CD4-positive, alpha-beta T cell treated with Interleukin-15 for 1 hour (primary cell): Measurements from ENCODE around the gene ARAP1.
A peak's percentile ranks its signal among the peaks of the same experiment; 100 is the strongest.

Experiments
- DNase-seq: peaks from one replicate; pipeline ENCODE4 v3.0.0-alpha.2; 2020

ARAP1 gene

GRCh38 chr11:72741849-72742512, 10.2 kb downstream of the ARAP1 start:
- DNase-seq, result no peak

DNA sequence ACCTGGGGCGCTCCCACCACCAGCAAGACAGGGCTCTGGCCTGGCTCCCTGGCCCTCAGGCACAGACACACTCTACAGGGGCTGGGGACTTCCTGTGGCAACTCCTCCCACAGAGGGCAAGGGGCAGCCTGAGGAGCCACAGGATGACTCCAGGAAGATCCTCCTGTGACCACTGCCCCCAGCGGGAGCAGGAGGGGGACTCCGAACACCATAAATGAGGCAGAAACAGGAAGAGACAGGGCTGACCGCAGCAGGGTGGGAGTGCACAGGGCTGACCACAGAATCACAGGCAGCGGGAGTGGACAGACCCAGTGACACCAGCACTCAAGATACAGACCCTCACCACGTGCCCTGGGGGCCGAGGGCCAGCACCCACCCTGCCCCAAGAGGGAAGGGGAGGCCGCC, 10.8 kb downstream of the ARAP1 start:
- DNase-seq, result peak; percentile 70

DNA sequence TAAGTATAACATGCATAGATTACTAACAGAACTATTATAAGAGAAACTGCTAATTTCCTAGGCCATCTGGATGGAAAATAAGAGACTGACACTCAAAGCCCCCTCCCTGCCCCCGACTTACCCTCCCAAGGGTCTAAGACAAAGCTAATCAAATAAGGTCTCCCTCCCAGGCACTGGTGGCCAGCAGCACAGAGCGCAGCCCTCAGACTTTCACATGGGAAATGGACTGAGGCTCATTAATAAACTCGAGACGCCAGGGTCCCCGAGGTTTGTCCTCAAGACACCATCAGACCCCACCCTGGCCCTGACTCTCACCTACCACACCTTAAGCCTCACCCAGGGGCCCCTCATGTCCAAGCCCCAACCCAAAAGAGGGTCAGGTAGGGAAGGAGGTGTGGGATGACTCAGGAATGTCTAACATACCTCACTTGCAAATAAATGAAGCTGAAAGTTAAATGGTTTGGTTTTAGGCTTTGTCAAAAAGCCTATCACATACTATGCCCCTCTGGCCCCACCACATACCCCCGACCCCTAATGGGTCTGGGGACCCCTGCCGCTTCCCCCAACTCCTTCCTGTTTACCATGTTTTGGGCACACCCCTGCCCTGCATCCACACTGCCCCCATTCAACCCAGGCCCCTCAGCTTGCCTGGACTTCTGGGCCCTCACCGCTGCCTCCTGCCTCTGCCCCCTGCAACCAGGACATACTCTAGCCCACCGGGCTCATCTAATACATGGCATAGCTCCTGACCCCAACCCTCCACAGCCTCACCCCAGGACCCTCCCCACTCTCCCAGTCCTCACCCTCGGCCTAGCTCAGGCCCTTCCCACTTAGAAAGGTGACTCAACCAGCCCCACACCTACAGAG, 11.4 kb downstream of the ARAP1 start:
- no peak for DNase-seq

DNA sequence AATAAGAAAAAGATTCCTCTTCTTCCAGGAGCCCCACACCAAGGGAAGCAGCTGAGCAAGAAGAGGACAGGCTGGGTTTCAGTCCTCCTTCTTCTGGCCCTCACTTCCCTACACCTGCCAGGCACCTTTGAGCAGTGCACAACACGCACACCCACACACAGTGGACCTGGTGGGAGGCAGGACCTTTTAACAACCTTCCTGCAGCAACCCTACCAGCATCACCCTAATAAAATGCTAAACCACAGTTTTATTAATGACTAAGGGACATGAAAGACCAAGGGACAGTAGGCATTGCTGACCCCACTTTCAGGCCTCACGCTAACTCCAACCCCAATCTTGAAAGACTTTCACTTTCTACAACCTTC, 12.2 kb downstream of the ARAP1 start:
- DNase-seq, result no peak

DNA sequence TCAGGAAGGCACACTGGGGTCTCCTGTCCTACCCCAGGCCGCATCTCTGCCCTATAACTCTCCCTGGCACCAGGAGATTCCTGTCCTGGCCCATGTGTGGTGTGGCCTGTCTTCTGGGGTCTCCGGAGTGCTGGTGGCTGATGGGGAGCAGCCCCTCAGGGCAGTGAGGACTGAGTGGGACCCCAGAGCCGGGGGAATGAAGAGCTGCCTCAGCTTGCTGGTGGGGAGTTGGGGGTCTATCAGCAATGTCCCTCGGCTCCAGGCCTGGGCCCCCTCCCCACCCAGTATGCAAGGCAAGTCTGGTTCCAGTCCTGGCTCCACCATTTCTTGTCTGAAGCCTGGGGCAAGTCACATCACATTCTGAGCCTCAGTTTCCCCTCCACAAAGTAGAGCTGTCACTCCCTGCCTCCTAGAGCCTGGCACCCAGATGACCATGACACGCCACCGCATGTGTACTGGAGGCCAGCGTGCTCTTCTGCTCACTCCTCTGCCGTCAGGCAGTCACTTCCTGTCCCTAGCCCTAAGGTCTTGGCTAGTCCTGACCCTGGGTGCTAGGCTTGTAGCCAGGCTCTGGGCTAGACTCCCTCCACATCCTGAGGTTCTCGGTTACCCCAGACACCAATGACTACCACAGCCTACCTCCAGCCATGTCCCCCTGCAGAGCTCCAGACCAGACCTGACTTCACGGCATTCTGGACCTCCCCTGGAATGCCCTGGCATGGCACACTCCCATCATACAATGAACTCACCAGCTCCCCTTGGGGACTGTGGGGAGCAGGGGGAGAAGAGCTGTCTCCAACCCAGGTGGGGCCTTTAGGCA, 12.8 kb downstream of the ARAP1 start:
- DNase-seq, result no peak

DNA sequence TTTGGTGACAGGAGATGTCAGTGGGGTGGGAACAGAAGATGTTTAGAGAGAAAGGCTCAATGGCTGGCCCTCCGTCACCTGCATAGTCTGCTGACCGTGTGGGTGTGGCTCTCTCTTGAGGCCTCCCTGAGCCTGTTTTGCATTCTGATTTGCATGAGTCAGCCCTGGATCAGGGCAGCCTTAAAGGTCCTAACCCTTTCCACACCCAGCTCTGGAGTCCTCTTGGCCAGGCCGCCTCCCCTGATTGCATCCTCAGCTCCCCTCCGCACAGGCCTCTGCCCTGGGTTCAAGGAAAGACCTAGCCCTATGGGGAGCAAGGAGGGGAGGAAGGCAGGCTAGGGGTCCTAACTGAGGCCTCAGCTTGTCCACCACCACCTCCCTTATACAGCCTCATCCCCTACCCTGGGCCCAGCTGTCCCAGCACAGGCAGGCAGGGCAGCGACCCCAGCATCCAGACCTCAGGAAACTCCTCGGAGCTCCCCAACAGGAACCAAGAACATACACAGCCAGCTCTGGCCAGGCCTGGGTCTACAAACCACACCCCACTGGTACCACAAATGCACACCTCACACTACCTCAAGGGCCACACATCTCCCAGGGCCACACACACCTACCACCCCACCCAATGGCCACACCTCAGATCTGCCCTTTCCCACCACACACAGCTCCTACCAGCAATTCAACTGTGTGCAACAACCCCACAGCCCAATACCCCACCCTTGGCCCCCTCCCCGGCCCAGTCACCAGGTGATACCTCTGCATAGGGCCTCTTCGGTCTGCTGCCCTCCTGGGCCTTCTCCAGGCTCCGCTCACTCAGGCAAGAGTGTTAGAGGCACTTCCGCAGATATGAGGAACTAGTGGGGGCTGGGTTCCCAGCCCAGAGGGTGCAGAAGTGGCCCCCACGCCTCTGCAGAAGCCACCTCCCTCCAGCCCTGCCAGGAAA, 13.7 kb downstream of the ARAP1 start:
- peak; percentile 83 for DNase-seq

DNA sequence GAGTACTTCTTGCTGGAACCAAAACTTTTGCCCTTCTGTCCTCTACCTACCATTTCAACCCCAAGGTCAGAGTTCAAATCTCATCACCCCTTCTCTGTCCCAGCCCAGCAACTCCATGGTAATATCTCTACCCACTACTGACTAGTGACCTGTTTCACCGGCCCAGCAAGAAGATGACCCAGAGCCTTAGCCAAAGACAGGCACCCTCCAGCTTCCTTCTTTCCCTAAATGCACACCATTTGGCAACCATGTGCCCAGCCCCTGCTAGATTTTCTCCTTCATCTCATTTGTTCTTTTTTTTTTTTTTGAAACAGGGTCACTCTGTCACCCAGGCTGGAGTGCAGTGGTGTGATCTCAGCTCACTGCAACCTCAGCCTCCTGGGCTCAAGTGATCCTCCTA, 14.9 kb downstream of the ARAP1 start:
- DNase-seq, result no peak

DNA sequence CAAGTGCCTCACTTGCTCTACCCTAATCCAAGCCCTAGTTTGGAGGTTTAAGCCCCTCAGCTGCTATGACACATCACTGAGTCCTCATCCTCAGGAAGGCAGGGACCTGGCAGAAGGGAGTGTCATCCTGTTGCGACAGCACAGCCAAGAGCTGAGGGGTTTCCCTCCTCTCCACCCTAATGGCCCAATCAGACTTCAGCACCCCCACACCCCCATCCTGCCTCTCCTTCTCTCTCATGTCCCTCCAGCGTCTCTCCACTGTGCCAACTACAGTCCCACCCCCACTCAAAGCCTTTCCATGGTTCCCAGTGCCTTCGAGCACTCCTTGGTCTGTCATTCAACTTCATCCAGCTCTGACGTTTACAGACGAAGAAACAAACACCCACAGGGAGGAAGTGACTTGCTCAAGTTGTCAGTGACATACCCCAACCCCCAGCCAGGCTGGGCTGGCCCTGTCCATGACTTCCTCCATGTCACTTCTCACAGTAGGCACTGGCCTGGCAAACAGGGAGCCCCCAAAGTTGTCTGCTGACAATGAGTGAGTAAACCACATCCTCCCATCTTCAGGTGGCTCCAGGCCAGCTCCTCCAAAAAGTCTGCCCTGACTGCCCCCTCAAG, 15.6 kb downstream of the ARAP1 start:
- DNase-seq, result peak; percentile 90

DNA sequence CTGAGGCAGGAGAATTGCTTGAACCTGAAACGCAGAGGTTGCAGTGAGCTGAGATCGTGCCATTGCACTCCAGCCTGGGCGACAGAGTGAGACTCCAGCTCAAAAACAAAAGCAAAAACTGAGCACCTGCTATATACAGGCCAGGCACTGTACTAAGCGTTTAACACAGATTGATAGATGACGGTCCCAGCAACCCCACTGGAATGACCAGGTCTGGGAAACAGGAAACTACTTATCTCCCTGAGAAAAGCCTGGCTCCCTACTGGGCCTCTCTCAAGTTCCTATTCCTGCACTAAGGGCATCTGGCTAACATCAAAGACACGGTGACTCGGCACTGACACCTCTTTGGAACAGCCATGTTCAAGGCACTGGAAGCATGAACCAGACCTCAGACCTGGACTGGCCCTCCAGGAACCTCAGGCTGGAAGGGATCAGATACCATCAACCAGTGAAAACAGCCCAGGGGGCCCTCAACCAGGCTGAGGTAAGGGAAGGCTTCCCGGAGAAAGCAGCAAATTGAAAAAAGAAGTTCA, 16.6 kb downstream of the ARAP1 start:
- no peak for DNase-seq

DNA sequence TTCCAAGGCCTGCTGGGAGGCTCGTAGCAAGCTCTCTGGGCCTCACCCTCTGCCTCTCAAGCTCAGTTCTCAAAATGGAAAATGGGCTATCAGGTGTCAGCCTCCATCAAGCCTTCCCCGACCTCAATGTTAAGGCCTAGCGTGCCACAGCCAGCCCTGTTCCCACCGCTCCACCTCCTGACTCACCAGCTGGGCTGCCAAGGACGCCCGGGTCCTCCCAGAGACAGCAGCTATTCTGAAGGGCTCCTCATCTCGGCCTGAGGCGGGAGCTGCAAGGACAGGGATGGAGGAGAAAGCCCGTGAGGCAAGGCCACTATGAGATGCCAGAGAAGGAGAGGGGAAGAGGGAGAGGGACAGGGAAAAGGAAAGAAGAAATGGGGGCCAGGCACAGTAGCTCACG, 19.9 kb downstream of the ARAP1 start:
- DNase-seq, result no peak

DNA sequence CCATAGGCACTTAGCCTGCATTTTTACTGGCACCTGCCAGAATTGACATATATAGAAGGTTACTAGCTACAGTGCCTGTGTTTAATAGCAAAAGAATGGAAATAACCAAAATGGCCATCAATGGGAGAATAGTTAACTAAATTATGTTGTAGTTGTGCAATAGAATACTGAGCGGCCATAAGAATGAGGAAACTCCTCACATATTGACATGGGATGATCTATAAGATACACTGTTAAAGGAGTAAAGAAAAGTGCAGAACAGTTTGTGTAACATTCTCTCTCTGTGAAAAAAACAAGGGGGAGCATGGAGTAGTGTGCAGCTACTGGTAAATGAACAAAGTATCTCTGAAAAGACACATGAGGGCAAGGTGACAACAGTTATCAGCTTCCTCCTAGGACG, 21.5 kb downstream of the ARAP1 start:
- no peak for DNase-seq

GRCh38 chr11:72730243-72730642, 22.0 kb downstream of the ARAP1 start:
- no peak for DNase-seq

- DNase-seq, result no peak
These were observed 24.7 kb downstream of the ARAP1 start for GRCh38 chr11:72727521-72727920.

GRCh38 chr11:72726266-72727220, 25.7 kb downstream of the ARAP1 start:
- no peak for DNase-seq

GRCh38 chr11:72725724-72726028, 26.5 kb downstream of the ARAP1 start:
- DNase-seq, result no peak

DNA sequence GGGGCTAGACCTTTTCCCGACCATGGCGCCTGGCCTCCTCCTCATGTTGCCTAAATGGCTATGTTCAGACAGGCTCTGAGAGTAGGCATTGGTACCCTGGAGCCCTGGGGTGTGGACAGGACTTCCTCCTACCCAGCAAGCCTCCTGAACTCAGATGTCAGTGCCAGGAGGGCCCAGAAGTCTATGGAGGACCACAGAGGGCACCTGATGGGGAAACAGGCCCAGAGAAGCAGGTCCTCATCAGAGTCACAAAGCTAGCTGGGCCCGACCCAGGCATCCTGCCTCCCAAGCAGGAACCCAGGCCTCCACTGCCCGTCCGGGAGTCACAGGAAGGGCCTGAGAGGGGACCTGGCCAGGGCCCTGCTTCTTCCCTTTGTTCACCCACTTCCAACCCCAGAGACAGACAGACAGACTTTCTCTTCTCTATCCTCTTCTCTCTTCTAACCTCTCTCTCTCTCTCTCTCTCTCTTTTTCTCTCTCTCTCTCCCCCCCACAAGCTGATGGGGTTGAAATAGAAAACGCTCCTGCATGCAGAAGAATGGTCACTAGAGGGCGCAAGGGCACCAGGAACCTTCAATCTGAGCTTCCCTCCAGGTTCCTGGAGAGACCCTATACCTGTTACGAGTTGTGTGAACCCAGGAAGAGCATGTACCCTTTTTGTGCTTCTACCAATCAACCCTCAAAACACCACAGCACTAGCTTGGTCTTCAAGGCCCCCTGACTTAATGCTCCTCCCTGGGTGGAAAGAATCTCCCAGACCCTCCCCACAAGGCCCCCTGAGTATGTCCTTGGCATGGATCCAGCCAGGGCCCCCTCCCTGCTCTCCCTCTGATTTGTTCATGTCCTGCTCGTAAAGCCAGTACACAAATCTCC, 27.1 kb downstream of the ARAP1 start:
- DNase-seq, result peak; percentile 85

DNA sequence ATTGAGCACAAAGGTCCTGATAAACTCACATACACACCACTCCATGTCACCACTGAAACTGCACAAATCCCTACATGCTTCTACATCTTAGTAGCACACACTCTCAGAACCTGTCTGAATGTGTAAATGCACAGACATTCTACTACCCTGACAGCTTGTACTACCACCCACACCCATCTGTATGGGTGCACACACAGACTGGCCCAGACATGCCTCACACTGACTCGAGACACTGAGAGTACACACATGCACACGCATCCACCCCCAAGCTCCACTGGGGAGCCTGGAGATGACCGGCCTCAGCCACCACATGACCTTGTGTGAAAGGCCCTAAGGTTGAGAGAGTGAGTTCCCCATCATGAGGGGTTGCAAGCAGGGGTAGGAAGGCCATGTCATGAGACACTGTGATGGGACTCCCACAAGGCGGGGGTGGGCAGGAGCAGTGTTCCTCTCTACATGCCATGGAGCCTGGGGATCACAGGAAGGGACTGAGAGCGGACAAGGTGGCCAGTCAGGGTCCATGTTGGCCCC, 28.1 kb downstream of the ARAP1 start:
- no peak for DNase-seq

DNA sequence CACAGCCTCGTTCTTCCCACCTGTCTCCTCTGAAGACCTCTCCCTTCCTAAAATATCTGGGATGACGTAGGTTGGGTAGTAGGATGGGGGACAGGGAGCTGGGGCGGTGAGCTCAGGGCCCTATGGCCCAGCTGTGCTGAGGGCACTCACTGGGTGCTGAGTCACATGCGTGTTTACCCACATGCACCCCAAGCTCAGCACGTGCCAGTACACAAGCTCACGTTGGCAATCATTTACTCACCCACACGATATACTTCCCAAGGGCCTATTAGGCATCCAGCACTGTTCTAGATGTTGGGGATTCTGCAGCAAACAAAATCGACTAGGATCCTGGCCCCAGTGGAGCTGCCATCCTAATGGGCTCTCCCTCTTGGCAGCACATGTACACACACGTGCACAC, 28.7 kb downstream of the ARAP1 start:
- DNase-seq, result no peak

DNA sequence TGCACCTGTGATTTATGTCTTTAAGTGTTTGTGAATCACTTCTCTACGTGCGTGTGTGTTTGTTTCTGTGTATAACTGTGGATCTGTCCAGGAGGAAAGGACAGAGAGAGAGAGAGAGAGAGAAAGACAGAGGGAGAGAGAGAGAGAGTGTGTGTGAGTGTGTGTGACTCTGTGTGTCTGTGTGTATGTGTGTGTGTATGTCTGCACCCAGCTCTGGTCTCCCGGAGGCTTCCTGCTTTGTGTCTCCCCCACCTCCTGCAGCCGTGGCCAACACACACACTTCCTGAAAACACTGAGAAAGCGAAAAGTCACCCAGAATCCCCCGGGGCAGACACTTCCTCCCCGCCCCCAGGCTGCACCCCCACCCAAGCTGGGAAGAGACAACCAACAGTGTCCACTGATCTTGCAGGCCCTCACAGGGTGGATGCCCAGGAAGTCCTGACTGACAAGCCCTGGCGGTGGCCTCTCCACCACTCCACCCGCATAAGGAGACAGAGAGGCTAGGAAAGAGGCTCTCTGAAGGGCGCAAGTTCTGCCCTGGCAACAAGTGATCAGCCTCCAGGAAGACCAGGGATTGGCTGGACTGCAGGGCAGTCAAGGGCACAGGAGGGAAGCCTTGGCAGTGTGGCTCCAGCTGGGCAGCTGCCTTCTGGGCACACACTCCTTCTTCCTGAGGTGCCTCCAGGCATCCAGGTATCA, 30.0 kb downstream of the ARAP1 start:
- DNase-seq, result peak; percentile 91
